Measurements from ENCODE around the gene TRIM8.

TRIM8 gene

DNA sequence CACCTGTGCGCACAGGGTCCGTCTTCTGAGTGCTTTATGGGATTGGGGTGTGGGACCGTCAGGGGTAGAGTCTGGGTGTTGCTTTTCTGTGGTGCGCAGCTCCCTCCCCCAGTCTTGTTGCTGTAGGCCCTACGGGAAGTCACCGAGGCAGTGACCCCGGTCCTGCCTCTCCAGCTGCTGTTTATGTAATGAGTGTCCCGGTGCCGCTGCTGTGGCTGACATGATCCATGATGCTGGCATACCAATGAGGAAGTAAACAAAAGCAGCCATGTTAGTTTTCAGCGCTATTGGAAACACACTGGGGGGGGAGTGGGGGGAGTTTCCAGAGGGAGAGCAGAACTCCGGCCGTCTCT is 1.1 kb downstream of the TRIM8 start:
- Histone ChIP-seq H3K27ac (ENCODE audit: low read depth, low read length) (peak overlapping the region; percentile 95), H3K36me3 (ENCODE audit: control insufficient read depth, low read length) (peaks cover 47% of the 10 kb centered on the region), H3K27me3 (ENCODE audit: control insufficient read depth, low read length) (no peaks in the 10 kb centered on the region), H4K20me1 (ENCODE audit: control insufficient read depth, insufficient read depth, low read depth, low read length) (peaks cover 3% of the 10 kb centered on the region; the same call in 1 of the 2 replicates), H3K79me2 (ENCODE audit: control insufficient read depth, low read length) (peaks cover 71% of the 10 kb centered on the region), H3K4me3 (ENCODE audit: low read length) (peak overlapping the region; percentile 91), H3F3A (ENCODE audit: control insufficient read depth, insufficient read depth) (peaks cover 43% of the 10 kb centered on the region), H3K9me3 (ENCODE audit: control insufficient read depth, insufficient read depth, low read length) (no peaks in the 10 kb centered on the region), H3K9me2 (replicated peaks; ENCODE audit: control insufficient read depth, low read length) (no peaks in the 10 kb centered on the region), H3K4me2 (ENCODE audit: low read length) (peak overlapping the region; percentile 91), H3K4me1 (ENCODE audit: control insufficient read depth, low read length) (peaks cover 53% of the 10 kb centered on the region)
- no peak for TF ChIP-seq EZH2phosphoT487 (IDR thresholded peaks at IDR 0.05; ENCODE audit: borderline replicate concordance, low read length)
- no peak for TF ChIP-seq CTCF (IDR thresholded peaks at IDR 0.05; ENCODE audit: low read depth, low read length, poor library complexity, severe bottlenecking)

DNA sequence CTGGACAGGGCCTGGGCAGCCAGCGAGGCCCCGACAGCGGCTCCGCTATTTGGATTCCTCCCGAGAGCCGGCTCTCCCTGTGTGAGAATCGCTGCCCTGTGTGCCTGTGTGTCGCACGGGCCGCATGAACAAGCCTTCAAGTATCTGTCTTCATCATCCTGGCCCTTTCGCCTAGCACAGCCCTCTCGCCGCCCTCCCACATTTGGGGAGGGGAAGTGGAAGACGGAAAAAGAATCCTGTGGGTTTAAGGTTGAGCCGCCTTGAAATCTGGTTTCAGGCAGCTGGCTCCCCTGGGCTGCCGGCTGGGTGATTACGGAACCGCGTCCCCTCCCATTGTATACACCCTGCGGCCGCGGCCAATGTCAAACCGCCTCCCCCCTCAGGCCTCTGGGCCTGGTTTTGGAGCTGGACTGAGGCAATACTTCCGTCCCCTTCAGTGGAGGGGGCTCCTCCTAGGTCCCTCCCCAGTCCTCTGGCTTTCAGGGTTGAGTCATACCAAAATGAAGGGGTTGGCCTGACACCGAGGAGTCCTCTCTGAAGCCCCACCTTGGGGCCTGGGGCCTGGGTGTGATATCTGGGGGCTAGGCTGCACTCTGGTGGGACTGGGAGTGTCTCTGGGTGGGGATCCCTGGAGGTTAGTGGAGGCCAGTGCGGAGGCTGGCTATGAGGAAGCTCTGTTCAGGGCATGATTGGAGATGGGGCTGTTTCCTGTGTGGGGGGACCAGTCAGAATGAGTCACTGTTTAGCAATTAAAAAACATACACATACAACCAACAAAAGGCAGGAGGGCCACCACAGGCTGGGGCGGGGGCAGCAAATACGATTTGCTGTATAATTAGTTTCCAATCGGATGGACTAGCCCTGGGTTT is 1.7 kb downstream of the TRIM8 start:
- peaks cover 44% of the 10 kb centered on the region for H3F3A ChIP-seq (ENCODE audit: control insufficient read depth, insufficient read depth)
- TF ChIP-seq CTCF (IDR thresholded peaks at IDR 0.05; ENCODE audit: low read depth, low read length, poor library complexity, severe bottlenecking): no peak
- TF ChIP-seq EZH2phosphoT487 (IDR thresholded peaks at IDR 0.05; ENCODE audit: borderline replicate concordance, low read length): no peak
- peaks cover 77% of the 10 kb centered on the region for H3K79me2 ChIP-seq (ENCODE audit: control insufficient read depth, low read length)
- peaks cover 52% of the 10 kb centered on the region for H3K36me3 ChIP-seq (ENCODE audit: control insufficient read depth, low read length)
- H3K4me3 ChIP-seq (ENCODE audit: low read length): peak overlapping the region; percentile 91
- H3K4me1 ChIP-seq (ENCODE audit: control insufficient read depth, low read length): peaks cover 59% of the 10 kb centered on the region
- H4K20me1 ChIP-seq (ENCODE audit: control insufficient read depth, insufficient read depth, low read depth, low read length): peaks cover 3% of the 10 kb centered on the region; the same call in 1 of the 2 replicates
- H3K27me3 ChIP-seq (ENCODE audit: control insufficient read depth, low read length): no peaks in the 10 kb centered on the region
- no peaks in the 10 kb centered on the region for H3K9me3 ChIP-seq (ENCODE audit: control insufficient read depth, insufficient read depth, low read length)
- H3K27ac ChIP-seq (ENCODE audit: low read depth, low read length): peak overlapping the region; percentile 95
- H3K9me2 ChIP-seq (replicated peaks; ENCODE audit: control insufficient read depth, low read length): no peaks in the 10 kb centered on the region
- H3K4me2 ChIP-seq (ENCODE audit: low read length): peak overlapping the region; percentile 91

DNA sequence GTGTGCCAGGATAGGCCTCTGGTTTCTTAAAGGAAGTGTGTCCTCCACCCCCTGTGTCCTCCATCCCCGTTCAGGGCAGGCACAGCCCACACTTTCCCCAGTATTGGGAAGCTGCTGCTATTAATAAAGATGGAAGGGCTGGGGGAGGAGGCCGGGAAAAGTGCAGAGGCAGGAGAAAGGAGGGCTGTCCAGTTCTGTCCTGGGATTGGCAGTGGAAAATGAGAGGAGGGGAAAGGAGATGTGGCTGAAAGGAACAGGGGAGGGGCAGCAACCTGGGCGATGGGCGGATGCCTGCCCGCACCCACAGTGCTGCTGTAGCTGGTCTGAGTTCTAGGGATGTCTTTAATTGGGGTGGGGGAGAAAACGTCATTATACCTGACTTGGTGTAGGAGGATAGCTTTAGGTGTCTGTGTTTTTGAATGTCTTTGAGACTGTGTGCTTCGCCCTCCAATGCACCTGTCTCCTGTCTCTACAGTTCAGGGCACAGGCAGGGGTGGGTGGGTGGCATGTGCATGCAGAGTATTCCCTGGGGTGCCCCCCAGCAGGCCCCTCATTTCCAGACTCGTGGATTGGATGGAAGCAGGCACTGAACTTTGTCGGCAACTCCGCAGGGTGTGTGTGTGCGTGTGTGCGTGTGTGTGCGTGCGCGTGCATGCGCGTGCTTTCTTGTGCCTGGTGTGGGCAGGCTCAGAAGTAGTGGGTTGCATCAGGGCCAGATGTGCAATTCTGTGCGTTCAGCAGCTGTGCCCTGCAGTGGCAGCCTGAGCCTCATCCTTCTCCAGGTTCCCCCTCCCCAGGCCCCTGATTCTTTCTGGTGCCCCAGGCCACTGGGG is 2.5 kb downstream of the TRIM8 start:
- peak overlapping the region; percentile 91 for H3K4me2 ChIP-seq (ENCODE audit: low read length)
- peaks cover 62% of the 10 kb centered on the region for H3K4me1 ChIP-seq (ENCODE audit: control insufficient read depth, low read length)
- peak overlapping the region; percentile 95 for H3K27ac ChIP-seq (ENCODE audit: low read depth, low read length)
- H3K36me3 ChIP-seq (ENCODE audit: control insufficient read depth, low read length): peaks cover 60% of the 10 kb centered on the region
- peaks cover 86% of the 10 kb centered on the region for H3K79me2 ChIP-seq (ENCODE audit: control insufficient read depth, low read length)
- H3K9me2 ChIP-seq (replicated peaks; ENCODE audit: control insufficient read depth, low read length): no peaks in the 10 kb centered on the region
- TF ChIP-seq CTCF (IDR thresholded peaks at IDR 0.05; ENCODE audit: low read depth, low read length, poor library complexity, severe bottlenecking) (no peak), EZH2phosphoT487 (IDR thresholded peaks at IDR 0.05; ENCODE audit: borderline replicate concordance, low read length) (no peak)
- peak overlapping the region; percentile 91 for H3K4me3 ChIP-seq (ENCODE audit: low read length)
- peaks cover 52% of the 10 kb centered on the region for H3F3A ChIP-seq (ENCODE audit: control insufficient read depth, insufficient read depth)
- H3K9me3 ChIP-seq (ENCODE audit: control insufficient read depth, insufficient read depth, low read length): no peaks in the 10 kb centered on the region
- H3K27me3 ChIP-seq (ENCODE audit: control insufficient read depth, low read length): no peaks in the 10 kb centered on the region
- peaks cover 10% of the 10 kb centered on the region for H4K20me1 ChIP-seq (ENCODE audit: control insufficient read depth, insufficient read depth, low read depth, low read length)
